DMS53 (cell line): ENCODE results near the gene F10.
"Not testable (repeated sequence)": the region's sequence is repeated elsewhere in the genome, so short reads cannot be mapped to it uniquely, and the experiment has no call there.

Experiments
- DNase-seq: peaks from one replicate; lab custom pipeline; 2025; lab: John Stamatoyannopoulos, UW

F10 gene

GRCh38 chr13:113153810-113154748 lies 31.5 kb downstream of the F10 start:
- DNase-seq: peak; percentile 70

GRCh38 chr13:113155201-113155600 lies 32.6 kb downstream of the F10 start:
- no peak for DNase-seq

GRCh38 chr13:113155982-113156655 lies 33.5 kb downstream of the F10 start:
- DNase-seq: no peak

- DNase-seq: no peak
These were observed 34.8 kb downstream of the F10 start for GRCh38 chr13:113157206-113157928.

GRCh38 chr13:113157929-113158747 lies 35.5 kb downstream of the F10 start, which contains the start of gene PROZ:
Gene PROZ (plus strand): TSS chr13:113158648. CDS start chr13:113158661, 13 bp downstream.
- no peak for DNase-seq

GRCh38 chr13:113158946-113159345 lies 36.3 kb downstream of the F10 start:
- DNase-seq: no peak

- no peak for DNase-seq
These were observed 37.1 kb downstream of the F10 start for GRCh38 chr13:113159701-113160100.

GRCh38 chr13:113160983-113161382 lies 38.4 kb downstream of the F10 start:
- DNase-seq: no peak

GRCh38 chr13:113161433-113161832 lies 38.8 kb downstream of the F10 start:
- no peak for DNase-seq

GRCh38 chr13:113161975-113162374 lies 39.4 kb downstream of the F10 start:
- not testable (repeated sequence) for DNase-seq

- DNase-seq: peak; percentile 24
These were observed 40.4 kb downstream of the F10 start for GRCh38 chr13:113162783-113163685.

- no peak for DNase-seq
These were observed 41.9 kb downstream of the F10 start for GRCh38 chr13:113164492-113164891.

- no peak for DNase-seq
These were observed 43.7 kb downstream of the F10 start for GRCh38 chr13:113166266-113166665.

GRCh38 chr13:113166681-113167080 lies 44.1 kb downstream of the F10 start:
- DNase-seq: no peak

- no peak for DNase-seq
These were observed 44.6 kb downstream of the F10 start for GRCh38 chr13:113167155-113167554.

- DNase-seq: no peak
These were observed 45.0 kb downstream of the F10 start for GRCh38 chr13:113167575-113167974.

- no peak for DNase-seq
These were observed 45.6 kb downstream of the F10 start for GRCh38 chr13:113168211-113168610.

- DNase-seq: peak; percentile 66
These were observed 47.0 kb downstream of the F10 start for GRCh38 chr13:113169277-113170272.

- DNase-seq: peak; percentile 24
These were observed 47.9 kb downstream of the F10 start for GRCh38 chr13:113170511-113170910.
